ENCODE measurements around the gene KRTAP4-12.
"Not testable (repeated sequence)": the region's sequence is repeated elsewhere in the genome, so short reads cannot be mapped to it uniquely, and the experiment has no call there.

The KRTAP4-12 gene

DNA sequence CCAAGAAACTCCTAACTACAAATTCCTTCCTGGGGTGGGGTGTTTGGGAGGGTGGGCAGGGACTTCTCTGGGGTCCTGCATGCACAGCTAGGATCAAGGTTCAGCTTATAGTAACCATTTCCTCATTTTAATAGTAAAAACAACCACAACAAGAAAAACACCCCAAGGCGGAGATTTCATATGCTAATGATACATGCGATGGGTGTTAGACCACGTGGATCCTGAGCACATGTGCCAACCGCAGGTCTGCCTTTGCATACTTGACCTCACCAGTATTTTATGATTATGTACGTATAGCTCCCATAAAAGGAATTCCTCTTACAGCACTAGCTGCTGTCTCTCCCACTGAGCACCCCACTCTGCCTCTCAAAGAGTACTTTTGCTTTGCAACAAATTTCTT lies 7.7 kb downstream of the KRTAP4-12 start:
- DNase-seq: no peak

GRCh38 chr17:41111151-41111885 lies 12.7 kb downstream of the KRTAP4-12 start:
- DNase-seq: no peak
- TF ChIP-seq POLR2A (IDR thresholded peaks at IDR 0.05; ENCODE audit: low read length) (no peak), GATA1 (IDR thresholded peaks at IDR 0.05; ENCODE audit: low read depth, low read length) (no peak)

More for the DNA sequence above, 7.7 kb downstream of the KRTAP4-12 start:
- TF ChIP-seq POLR2A (IDR thresholded peaks at IDR 0.05; ENCODE audit: low read length) (no peak), GATA1 (IDR thresholded peaks at IDR 0.05; ENCODE audit: low read depth, low read length) (no peak)

- not testable (repeated sequence) for DNase-seq
Measured at GRCh38 chr17:41108728-41109386, 15.1 kb downstream of the KRTAP4-12 start.

- DNase-seq: no peak
- TF ChIP-seq POLR2A (IDR thresholded peaks at IDR 0.05; ENCODE audit: low read length): no peak
- no peak for TF ChIP-seq GATA1 (IDR thresholded peaks at IDR 0.05; ENCODE audit: low read depth, low read length)
Measured at GRCh38 chr17:41107941-41108450, 16.0 kb downstream of the KRTAP4-12 start.

DNA sequence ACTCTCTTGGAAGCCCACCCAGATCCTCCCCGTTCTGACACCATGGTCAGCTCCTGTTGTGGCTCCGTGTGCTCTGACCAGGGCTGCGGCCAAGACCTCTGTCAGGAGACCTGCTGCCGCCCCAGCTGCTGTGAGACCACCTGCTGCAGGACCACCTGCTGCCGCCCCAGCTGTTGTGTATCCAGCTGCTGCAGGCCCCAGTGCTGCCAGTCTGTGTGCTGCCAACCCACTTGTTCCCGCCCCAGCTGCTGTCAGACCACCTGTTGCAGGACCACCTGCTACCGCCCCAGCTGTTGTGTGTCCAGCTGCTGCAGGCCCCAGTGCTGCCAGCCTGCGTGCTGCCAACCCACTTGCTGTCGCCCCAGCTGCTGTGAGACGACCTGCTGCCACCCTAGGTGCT lies 18.6 kb downstream of the KRTAP4-12 start, which contains the start of gene KRTAP4-9:
Gene KRTAP4-9, plus strand, starts transcription at position 43 of the 400 bp plus-strand sequence. Its CDS starts 0 bp downstream, at position 43.
- not testable (repeated sequence) for DNase-seq

DNA sequence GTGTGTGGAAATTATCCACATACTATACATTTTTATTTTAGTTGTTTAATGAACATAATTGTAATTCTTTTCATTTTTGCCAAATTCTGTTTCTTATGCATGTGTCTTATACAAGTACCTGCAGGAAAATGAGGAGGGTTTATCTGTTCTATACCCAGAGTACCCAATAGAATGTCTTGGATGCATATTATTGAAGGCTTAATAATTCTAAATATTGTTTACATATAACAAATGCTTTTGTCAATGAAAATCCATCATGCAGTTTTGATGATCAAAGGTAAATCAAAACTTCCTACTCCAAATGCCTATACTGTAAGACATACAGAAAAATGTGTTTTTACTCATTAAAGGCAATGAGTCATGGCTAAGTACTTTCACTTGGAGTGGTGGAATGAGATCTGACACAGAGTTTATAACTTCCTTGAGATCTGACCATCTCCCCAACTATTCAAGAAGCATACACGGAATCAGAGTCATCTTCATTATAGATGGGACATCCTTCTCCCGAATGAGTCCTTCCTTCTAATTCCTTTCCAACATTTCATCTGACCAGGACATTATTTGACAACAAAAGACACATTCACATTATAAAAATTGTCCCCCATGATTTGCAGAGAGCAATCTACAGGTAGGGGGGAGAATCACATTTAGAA lies 19.5 kb downstream of the KRTAP4-12 start:
- not testable (repeated sequence) for DNase-seq

- no peak for DNase-seq
- TF ChIP-seq GATA1 (IDR thresholded peaks at IDR 0.05; ENCODE audit: low read depth, low read length): no peak
- no peak for TF ChIP-seq POLR2A (IDR thresholded peaks at IDR 0.05; ENCODE audit: low read length)
Measured at GRCh38 chr17:41103896-41104295, 20.1 kb downstream of the KRTAP4-12 start.

DNA sequence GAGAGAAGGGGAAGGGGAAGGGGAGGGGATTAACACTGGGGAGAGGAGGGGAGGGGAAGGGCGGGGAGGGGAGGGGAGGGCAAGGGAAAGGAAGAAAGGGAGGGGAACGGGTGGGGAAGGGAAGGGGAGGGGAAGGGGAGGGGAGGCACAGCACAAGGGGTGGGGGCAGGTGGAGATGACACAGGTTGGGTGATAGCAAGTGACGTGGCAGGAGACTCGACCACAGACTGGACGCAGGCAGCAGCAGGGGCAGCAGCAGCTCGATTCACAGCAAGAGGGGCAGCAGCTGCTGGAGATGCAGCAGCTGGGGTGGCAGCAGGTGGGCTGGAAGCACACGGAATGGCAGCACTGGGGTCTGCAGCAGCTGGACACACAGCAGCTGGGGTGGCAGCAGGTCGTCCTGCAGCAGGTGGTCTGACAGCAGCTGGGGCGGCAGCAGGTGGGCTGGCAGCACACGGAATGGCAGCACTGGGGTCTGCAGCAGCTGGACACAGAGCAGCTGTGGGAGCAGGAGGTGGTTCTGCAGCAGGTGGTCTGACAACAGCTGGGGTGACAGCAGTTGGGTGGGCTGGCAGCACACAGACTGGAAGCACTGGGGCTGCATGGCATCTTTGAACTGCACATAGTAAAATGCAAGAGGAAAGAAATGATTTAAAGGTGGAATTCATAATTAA lies 22.3 kb downstream of the KRTAP4-12 start, which contains the start of gene KRTAP4-16:
Gene KRTAP4-16, minus strand, starts transcription at position 624 of the 674 bp plus-strand sequence. Its CDS starts 0 bp downstream, at position 624.
- TF ChIP-seq GATA1 (IDR thresholded peaks at IDR 0.05; ENCODE audit: low read depth, low read length) (no peak), POLR2A (IDR thresholded peaks at IDR 0.05; ENCODE audit: low read length) (no peak)
- DNase-seq: no peak

DNA sequence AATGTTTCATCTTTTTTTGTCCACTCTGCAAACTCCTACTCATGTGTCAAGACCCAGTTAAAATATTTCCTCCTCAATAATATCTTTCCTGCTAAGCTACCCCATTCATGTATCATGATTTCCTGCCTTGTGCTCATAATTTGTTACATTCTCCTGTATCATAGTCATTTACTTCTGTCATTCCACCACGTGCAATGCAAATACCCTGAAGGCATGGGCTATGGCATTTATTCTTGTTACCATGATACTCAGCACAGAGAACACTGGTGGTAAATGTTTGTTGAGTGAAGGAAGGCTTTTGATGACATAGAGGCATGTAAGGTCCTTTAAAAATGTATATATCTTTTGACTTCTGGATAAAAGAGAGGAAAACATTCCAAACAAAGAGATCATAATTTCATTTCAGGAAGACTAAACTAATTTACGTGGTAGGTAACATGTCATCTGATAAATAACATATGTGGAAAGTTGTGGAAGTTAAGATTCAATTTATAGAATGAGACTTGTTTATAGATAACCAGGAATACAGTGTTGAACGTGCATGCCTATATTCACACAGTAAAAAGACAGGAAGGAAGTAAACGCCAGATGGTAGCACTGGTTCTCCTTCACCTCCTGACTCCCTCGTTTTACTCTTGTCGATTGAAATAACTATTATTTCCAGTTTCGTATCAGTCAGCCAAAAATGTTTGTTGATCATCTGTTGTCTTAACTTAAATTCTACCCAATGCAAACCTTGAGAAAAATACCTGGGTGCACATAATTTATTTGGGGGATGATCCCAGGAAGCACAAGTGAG lies 24.1 kb downstream of the KRTAP4-12 start:
- not testable (repeated sequence) for DNase-seq

DNA sequence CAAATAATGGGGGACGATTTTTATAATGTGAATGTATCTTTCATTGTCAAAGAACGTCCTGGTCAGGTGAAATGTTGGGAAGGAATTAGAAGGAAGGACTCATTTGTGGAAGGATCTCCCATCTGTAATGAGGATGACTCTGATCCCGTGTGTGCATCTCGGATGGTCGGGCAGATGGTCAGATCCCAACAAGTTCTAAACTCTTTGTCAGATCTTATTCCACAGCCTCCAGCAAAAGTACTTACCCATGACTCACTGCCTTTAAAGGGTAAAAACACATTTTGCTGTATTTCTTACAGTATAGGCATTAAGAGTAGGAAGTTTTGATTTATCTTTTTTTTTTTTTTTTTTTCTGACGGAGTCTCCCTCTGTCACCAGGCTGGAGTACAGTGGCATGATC lies 25.5 kb downstream of the KRTAP4-12 start:
- no peak for DNase-seq
- TF ChIP-seq GATA1 (IDR thresholded peaks at IDR 0.05; ENCODE audit: low read depth, low read length): no peak
- no peak for TF ChIP-seq POLR2A (IDR thresholded peaks at IDR 0.05; ENCODE audit: low read length)

DNA sequence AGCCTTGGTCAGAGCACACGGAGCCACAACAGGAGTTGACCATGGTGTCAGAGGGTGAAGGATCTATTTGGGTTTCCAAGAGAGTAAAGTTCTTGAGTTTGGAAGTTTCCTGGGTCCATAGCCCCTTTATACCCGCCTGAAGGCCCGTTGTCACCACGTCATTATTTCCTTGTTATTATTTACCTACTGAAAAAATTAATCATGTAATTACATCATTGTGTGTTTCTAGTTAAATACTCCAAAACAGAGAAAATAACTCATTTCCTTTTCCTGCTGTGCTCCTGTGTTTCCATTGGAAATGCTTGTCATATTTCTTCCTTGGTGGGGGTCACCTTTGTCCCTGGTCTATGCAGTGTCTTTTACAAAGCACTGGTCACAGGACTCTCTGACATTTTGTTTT lies 25.9 kb downstream of the KRTAP4-12 start, which contains the start of gene KRTAP4-8:
Gene KRTAP4-8, minus strand, starts transcription at position 101 of the 400 bp plus-strand sequence. Its CDS starts 58 bp downstream, at position 43.
- TF ChIP-seq POLR2A (IDR thresholded peaks at IDR 0.05; ENCODE audit: low read length) (no peak), GATA1 (IDR thresholded peaks at IDR 0.05; ENCODE audit: low read depth, low read length) (no peak)
- no peak for DNase-seq

DNA sequence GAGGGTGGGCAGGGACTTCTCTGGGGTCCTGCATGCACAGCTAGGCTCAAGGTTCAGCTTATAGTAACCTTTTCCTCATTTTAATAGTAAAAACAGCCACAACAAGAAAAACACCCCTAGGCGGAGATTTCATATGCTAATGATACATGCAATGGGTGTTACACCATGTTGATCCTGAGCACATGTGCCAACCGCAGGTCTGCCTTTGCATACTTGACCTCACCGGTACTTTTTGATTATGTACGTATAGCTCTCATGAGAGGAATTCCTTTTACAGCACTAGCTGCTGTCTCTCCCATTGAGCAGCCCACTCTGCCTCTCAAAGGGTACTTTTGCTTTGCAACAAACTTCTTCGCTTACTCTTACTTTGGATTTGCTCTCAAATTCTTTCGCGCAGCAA lies 27.9 kb downstream of the KRTAP4-12 start:
- no peak for TF ChIP-seq POLR2A (IDR thresholded peaks at IDR 0.05; ENCODE audit: low read length)
- no peak for TF ChIP-seq GATA1 (IDR thresholded peaks at IDR 0.05; ENCODE audit: low read depth, low read length)

DNA sequence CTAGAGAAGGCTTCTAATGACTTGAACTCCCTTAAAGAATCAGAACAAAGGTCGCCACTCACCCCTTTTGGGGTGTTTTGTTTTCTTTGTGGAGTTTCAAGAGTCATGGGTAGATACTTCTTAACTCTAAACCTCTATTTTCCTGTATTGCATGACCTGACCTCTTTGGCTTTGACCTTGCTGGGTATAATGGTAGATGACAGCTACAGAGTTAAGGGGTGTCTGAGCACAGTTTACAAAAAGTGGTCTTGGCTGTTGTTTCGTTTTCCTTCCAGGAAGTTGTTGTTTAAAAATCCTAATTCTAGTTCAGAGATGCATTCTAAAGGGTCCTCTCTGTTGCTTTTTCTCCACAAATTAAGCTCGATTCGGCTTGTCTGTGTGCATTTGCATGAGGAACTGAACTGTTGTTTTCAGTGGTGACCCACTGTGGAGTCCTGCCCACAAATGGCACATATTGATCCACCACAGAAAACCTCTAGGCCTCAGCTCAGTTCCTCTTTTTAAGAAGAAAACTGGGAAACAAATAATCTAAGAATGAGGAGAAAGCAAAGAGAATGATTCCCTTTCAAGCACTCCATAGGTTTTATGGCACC lies 35.1 kb downstream of the KRTAP4-12 start:
- not testable (repeated sequence) for DNase-seq

More for the DNA sequence above, 27.9 kb downstream of the KRTAP4-12 start:
- no peak for DNase-seq

DNA sequence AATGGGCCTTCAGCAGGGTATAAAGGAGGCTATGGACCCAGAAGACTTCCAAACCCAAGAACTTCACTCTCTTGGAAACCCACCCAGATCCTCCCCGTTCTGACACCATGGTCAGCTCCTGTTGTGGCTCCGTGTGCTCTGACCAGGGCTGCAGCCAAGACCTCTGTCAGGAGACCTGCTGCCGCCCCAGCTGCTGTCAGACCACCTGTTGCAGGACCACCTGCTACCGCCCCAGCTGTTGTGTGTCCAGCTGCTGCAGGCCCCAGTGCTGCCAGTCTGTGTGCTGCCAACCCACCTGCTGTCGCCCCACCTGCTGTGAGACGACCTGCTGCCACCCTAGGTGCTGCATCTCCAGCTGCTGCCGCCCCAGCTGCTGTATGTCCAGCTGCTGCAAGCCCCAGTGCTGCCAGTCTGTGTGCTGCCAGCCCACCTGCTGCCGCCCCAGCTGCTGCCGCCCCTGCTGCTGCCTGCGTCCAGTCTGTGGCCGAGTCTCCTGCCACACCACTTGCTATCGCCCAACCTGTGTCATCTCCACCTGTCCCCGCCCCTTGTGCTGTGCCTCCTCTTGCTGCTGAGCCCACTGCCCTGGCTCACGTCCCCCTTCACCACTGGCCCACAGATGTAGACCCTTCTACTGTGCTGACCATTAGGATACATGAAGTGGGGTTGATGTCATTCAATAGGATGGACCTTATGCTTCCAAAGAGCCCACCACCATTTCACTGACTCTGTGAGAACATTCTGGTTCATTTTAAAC lies 39.7 kb downstream of the KRTAP4-12 start, which contains the start of gene KRTAP4-7:
Gene KRTAP4-7, plus strand, starts transcription at position 51 of the 757 bp plus-strand sequence. Its CDS starts 57 bp downstream, at position 108.
- DNase-seq: not testable (repeated sequence)

GRCh38 chr17:41083427-41083826 lies 40.6 kb downstream of the KRTAP4-12 start:
- DNase-seq: not testable (repeated sequence)

Data from erythroblast (primary cell).